C4-2B (cell line): Measurements from ENCODE around the gene AHCYL2.

ENCODE experiments used
- CTCF ChIP-seq: fragments of 450-650 bp; conservative IDR thresholded peaks from 2 replicates; pipeline ENCODE4 v1.5.1; 2017; ENCODE audit warnings: mild to moderate bottlenecking
- ZFX ChIP-seq: fragments of 450-650 bp; IDR thresholded peaks from 2 replicates; pipeline ENCODE4 v1.6.1; 2017

DNA sequence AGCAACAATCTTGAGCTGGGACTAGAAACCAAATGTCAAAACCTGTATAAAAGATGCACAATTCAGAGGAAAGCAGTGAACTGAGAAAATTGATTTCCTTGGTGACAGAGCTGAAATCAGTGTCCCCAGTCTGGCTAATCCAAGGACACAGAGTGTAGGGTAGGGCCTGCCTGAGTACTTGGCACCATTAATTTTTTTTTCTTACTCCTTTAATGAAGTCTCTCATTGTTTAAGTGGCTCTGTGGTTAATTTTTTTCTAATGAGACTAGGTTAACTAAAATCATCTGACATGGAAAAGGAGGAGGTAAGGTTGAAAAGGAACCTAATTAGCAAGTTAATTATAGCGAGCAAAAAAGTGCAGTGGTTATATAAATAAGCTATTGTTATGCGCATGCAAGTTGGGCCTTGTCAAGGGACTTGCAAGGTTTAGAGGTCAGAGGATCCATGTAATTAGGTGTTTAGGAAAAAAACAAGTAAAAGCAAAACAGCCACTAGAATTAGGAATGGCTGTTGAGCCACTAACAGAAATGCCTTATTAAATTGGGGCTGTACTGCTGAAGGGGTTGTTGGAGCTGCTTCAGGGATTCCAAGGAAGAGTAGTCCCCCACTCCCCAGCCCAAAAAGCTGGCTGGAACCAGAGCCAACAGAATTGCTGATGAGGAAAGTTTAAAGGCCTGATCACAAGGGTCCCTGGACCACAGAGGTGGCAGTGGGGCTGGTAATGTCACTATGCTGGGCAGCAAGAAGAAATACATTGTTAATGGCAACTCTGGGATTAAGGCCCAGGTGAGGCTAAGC, 150.5 kb downstream of the AHCYL2 start:
- TF ChIP-seq CTCF, result no peak
- TF ChIP-seq ZFX, result no peak
